ENCODE measurements around the gene PRXL2B. TPM values are rescaled to one million over a fixed set of nuclear protein-coding genes. Genes with fewer than 3 reads are reported as not detected.

PRXL2B gene
- total and polyA plus RNA-seq, 10 of the 15 experiments (the other 5 are each of a cell fraction or from before 2014, with no cell fraction given): 0.44 to 5.6 (median 4.0) TPM

DNA sequence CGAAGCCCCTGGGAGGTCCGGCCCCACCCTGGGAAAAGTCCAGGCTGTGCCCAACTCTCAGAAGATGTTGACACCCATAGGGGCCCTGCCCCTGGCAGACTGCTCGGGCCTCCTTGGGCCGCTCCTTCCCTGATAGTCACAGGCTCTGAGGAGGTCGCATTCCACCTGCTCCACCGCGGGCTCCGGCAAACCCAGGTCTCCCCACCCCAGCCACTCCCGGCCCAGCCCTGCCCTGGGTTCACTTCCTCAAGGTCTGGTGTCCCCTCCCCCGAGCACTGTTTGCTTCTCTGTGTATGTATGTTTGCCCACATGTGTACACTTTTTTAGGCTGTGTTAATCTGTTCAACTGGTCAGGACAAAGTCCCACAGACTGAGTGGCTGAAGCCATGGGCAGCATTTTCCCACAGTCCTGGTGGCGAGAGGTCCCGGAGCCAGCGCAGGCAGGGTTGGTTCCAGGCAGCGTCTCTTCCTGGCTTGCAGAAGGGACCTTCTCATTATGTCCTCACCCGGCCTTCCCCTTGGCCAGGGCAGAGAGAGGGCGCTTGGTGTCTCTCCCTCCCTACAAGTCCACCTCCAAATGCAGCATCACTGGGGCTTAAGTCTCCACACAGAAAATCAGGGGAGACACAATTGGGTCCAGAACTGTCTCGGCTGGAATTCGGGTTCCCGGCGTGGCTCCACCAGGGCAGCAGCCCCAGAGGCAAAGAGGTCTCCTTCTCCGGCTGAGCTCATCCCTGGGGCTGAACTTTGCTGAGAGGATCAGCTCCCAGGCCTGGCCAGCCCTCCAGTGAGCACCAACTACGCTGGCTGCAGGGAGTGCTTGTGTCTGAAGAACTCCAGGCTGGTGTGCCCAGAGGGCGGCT, 10.5 kb upstream of the PRXL2B start (continued):
- TF ChIP-seq, protein P1, sequence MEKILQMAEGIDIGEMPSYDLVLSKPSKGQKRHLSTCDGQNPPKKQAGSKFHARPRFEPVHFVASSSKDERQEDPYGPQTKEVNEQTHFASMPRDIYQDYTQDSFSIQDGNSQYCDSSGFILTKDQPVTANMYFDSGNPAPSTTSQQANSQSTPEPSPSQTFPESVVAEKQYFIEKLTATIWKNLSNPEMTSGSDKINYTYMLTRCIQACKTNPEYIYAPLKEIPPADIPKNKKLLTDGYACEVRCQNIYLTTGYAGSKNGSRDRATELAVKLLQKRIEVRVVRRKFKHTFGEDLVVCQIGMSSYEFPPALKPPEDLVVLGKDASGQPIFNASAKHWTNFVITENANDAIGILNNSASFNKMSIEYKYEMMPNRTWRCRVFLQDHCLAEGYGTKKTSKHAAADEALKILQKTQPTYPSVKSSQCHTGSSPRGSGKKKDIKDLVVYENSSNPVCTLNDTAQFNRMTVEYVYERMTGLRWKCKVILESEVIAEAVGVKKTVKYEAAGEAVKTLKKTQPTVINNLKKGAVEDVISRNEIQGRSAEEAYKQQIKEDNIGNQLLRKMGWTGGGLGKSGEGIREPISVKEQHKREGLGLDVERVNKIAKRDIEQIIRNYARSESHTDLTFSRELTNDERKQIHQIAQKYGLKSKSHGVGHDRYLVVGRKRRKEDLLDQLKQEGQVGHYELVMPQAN (conservative IDR thresholded peaks at IDR 0.05): no peak
- TF ChIP-seq RB1 (IDR thresholded peaks at IDR 0.05; ENCODE audit: borderline replicate concordance) (0 out of 2 replicates have a peak, but pooled peaks have one; percentile 38), ZZZ3 (IDR thresholded peaks at IDR 0.05; ENCODE audit: control insufficient read depth, insufficient read length, low read depth) (no peak), PML (IDR thresholded peaks at IDR 0.05; ENCODE audit: low read length) (no peak), RCOR1 (conservative IDR thresholded peaks at IDR 0.05; ENCODE audit: low read depth, low read length) (no peak), TCF12 (IDR thresholded peaks at IDR 0.05; ENCODE audit: low read depth, low read length) (no peak), TCF7 (IDR thresholded peaks at IDR 0.05; ENCODE audit: borderline replicate concordance) (no peak), NFIC (IDR thresholded peaks at IDR 0.05; ENCODE audit: low read depth, low read length) (no peak), JUND (IDR thresholded peaks at IDR 0.05; ENCODE audit: low read depth, low read length) (no peak), IKZF2 (IDR thresholded peaks at IDR 0.05) (no peak)
- TF ChIP-seq, protein P2, sequence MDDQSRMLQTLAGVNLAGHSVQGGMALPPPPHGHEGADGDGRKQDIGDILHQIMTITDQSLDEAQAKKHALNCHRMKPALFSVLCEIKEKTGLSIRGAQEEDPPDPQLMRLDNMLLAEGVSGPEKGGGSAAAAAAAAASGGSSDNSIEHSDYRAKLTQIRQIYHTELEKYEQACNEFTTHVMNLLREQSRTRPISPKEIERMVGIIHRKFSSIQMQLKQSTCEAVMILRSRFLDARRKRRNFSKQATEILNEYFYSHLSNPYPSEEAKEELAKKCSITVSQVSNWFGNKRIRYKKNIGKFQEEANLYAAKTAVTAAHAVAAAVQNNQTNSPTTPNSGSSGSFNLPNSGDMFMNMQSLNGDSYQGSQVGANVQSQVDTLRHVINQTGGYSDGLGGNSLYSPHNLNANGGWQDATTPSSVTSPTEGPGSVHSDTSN (IDR thresholded peaks at IDR 0.05; ENCODE audit: insufficient replicate concordance, low read depth, low read length): no peak

Measured in GM12878 (cell line).